Activated CD4-positive, alpha-beta T cell treated with anti-CD3 and anti-CD28 coated beads, Interleukin-2, amount 50 U/mL, for 1 hour (primary cell): ENCODE results near the gene SUSD1.
"Not testable (repeated sequence)": the region's sequence is repeated elsewhere in the genome, so short reads cannot be mapped to it uniquely, and the experiment has no call there.

Source experiments
- DNase-seq: peaks from one replicate; pipeline ENCODE4 v3.0.0-alpha.2; 2020

SUSD1 gene

DNA sequence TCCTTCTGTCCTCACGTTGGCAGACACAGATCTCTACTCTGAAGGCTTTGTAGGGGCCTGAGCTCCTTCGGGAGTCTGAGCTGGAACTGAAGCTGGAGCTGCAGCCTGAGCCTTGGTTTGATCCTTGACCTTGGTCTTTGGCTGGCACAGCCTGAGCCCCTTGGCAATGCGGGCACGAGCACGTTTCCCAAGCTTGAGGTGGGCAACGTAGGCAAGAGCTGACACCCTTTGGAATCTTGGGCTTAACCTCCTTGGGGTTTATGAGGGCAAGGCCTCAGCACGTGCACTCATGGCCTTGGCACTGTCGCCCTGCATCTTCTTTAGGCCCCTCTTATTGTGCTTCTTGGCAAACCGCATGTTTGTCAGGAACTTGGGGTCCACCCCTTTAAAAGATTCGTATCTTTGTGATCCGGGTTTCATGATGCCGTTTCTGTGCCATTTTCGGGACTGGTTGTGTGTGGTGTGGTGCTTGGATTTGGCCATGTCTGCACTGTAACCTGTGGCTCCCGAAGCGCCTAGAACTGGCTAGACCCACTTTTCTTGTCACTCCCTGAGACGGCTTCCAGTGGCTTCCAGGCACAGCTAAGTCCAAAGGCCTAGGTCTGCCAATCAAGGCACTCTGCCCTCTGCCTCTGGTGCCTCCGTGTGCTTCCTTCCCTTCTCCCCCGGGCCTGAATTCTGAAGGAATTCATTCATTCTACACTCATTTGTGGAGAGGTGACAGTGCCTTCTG is 1.4 kb downstream of the SUSD1 start:
- no peak for DNase-seq

DNA sequence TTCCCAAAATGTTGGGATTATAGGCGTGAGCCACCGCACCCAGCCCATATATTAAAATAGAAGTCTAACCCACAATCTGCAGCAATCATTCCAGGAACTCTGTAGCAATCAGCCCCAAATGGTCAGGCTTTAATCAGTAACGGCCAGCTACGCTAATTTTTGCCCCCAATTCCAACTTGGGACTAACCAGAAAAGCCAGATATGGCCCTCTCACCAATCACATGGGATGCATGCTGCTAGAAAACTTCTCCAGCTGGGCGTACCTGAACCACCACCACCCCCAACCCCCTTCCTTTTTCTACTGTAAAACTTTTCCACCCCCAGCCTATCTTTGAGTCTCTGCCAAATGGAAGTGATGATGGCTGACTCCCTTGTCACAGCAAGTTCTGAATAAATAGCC is 4.1 kb downstream of the SUSD1 start:
- no peak for DNase-seq

DNA sequence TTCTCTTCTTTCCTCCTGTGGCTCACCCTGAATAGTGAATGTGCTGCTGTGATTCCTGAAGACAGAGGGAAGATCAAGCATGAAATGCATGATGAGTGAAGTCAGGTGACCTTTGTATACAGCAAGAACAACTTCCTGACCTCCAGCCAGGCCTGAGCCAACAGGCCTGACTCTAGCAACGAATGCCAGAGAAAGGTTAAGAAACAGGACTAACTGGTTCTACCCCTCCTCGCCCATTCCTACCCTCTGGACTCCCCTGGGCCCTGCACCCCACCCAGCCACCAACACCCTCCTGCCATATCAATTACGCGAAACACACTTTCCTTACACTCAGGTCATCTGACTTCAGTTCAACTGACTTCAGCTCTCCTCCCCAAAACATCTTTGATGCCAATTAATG is 4.9 kb downstream of the SUSD1 start:
- DNase-seq = no peak

DNA sequence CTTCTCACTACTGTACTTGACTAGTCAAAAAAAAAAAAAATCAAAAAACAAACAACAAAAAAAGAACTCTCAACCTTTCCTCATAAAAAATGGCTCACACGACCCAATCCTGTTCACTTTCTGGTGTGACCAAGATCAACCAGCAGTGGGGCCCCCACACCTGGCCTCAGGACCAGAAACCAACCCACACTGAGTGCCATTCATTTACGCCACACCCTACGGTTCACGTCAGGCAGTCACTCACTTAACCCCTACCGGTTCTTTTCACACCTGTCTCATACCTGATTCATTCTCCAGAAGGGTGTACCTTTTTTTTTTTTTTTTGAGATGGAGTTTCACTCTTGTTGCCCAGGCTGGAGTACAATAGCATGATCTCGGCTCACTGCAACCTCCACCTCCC is 5.7 kb downstream of the SUSD1 start:
- no peak for DNase-seq

DNA sequence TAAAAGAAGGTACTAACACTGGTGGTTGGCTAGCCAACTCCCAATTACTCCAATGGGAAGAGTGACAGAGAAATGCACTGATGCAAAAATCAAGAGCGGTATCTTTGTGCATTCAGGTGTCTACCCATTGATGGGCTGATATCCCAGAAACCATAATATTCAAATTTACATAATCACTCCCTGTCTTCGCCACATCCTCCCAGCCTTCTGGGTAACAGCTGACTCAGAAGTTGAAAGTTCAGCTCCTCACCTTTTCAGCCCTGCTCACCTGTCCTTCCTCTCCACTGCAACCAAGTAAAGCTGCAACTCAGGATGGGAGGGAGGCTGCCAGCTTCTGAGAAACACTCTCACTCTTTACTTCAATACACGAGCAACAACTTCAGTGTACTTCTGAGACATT is 6.9 kb downstream of the SUSD1 start:
- no peak for DNase-seq

DNA sequence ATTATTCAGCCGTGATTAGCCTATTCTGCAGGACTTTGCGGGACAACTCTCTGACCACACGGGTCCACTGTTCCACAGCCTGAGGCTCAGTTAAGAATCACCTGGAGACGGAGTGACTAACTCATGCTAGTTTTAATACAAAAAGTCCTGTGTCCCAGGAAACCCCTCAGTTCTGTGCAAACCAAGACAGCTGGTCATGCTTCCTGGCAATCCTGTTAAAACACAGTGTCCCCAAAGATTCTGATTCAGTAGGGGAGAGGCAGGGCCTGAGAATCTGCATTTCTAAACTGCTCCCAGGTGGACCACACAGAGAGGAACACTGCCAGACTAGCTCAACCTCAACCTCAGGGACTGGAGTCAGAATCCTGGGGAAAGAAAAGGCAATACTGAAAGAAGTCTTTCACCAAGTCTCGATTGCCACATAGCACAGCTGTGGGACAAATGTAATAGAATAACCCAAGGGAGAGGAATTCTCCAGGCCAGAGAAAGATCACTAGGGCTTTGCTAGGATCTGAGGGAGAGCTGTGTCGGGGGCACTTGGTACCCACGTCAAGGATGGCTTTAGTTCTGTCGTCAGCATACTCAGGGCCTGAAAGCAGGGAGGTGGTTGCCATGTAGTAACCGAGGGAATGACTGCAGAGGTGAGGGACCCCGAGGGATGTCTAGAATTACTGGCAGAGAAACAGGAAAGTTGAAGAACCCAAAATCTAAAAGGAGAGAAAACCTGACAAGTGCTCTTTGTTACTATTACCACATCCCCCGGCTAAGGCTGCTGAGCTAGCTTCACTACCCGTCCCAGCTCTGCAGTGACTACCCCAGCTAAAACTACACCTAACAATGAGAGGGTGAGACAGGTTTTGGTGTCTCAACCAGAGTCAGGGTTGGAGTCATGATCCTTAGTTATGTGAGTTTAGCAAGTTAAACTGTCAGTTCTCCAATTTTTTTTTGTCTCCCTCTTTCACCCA is 8.6 kb downstream of the SUSD1 start:
- no peak for DNase-seq

DNA sequence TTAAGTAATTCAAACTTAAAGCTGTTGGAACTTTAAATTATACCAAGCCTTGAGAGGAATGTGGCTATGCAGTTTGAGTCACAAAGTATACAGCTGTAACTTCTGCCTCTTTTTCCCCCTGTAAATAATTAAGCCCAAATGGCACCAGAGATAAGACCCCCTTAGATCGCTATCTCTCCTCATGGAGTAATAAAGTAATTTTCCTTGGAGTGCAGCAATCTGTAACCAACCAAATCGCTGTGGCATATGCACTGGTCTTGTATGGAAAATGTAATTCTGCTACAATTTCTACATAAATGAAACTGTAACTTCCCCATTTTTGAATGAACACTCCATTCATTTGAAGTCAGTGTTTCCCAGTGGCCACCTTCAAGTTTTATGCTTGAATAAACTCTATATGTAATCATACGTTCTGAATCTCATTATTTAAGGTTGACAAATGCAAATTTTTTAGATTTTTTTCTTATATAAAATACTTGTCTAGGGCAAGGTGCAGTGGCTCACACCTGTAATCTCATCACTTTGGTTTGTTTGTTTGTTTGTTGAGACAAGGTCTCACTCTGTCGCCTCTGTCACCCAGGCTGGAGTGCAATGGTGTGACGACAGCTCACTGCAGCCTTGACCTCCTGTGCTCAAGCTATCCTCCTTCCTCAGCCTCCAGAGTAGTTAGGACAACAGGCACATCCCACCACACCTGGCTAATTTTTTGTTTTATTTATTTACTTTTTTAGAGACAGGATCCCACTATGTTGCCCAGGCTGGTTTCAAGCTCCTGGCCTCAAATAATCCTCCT is 12.3 kb downstream of the SUSD1 start:
- DNase-seq = no peak

DNA sequence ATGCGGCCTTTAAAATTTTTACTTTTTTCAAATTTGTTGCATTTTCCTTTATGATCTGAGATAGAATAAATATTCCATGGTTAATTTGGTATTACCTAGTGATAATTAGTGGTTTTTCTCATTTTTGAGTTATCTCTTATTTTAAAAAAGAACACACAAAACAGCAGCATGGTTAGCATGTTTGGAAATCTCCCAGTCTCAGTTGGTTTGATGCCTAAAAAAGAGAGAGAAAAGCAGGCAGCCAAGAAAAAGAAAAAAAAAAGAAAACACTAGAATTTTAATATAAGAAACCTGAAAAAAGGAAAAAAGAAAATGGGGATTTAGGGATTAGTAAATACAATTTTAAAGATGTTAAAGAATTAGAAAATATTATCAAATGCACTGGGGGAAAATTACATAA is 15.3 kb downstream of the SUSD1 start:
- no peak for DNase-seq

DNA sequence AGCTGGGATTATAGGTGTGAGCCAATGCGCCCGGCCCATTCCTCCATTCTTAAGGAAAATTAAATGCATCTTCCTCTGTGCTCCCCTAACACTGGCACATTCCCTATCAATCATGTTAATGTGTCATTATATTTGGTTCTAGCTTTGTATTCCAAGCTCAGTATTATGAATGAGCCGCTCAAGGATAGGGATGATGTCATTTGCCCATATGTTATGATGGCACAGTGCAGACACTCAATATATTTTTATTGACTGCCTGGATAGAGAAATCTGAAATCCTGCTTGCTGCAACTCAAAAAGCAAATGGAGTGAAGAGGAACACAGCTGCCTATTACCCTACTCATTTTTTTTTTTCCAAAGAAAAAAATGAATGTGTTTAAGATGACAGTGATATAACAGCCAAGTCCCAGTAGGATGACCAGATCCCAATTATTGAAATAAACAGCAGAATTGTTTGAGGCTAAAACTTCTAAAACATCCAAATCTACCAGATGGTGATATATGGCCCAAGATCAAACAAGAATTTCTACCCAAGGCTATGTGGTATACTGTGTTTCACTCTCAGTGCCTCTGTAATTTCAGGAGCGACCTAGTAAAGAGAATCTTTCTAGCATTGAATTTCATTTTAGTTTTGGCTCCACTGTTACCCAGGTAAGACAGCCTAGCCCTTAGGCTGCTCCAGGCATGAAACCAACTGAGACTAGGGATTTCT is 16.3 kb downstream of the SUSD1 start:
- DNase-seq = no peak

DNA sequence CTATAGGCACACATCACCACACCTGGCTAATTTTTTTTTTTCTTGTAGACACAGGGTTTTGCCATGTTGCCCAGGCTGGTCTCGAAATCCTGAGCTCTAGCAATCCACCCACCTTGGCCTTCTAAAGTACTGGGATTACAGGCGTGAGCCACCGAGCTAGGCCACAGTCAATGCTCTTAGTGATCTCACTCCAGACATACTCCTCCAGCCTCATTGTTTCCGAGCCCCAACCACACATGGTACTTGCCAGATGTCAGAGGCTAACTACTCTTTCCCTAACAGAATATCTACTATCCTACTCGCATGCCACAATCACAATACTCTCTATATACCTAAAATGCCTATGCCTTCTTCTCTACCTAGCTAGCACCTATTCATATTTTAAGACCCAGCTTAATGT is 17.1 kb downstream of the SUSD1 start:
- no peak for DNase-seq

DNA sequence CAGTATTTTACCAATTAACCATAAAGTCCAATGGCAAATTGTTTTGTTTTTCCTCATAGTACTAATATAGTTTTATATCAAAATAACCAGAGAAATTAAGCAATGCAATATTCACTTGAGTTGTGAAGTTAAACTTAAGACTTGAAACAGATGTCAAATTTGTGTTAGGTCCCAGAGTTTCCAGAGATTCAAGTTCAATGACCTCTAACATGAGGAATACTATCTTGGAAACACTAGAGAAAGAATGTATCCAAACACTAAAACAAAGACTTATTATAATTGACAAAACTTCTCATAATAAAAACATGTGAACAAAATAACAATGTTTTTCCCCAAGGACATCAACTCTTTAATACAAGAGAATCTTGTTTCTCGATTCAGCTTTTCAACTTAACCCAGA is 18.0 kb downstream of the SUSD1 start:
- no peak for DNase-seq

DNA sequence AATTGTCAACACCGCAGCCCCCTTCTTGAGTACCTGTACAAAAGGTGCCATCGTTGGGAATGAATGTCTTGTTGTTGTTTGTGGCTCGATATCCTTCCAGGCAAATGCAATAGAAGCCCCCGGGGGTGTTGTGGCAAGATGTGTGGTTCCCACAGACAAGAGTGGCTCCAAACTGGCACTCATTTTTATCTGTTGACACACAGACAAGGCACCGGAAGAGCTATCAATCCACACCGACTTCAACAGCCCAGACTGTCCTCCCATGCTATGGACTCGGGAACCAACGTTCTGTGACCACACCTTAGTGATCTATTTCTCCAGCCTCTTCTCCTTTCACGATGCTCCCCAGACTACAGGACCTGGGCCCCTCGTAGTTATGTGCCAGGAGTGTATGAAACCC is 25.9 kb downstream of the SUSD1 start:
- no peak for DNase-seq

DNA sequence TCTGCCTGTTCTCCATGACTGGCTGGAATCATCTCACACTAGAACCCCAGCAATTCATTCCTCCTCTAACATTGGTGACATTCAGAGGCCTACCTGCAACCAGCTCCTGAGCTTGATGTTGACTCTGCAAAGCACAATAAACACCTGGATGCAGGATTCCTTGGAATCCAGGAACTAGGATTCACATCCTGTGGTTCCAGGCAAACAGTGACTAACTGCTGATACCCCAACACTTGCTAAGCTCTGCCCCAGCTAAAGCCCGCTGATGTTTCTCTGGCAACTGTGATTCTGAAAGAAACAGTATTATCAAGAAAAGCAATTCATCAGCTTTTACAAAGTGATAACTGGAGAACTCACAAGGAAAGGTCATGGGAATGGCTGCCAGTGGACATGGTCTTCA is 29.2 kb downstream of the SUSD1 start:
- DNase-seq = no peak

DNA sequence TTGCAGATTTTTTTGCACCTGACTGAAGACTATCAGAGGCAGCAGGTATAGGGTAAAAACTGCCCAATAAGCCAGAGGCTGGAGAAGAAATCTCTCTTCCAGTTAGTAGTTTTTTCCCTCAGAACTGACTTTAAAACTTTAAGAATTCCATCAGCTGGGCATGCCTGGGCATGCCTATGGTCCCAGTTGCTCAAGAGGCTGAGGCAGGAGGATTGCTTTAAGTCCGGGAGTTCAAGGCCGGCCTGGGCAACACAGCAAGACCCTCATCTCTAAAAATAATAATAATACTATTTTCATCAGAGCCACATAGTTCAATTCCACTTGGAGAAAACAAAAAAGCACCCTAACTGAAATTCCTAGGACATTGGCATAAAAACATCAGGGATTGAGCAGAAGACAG is 30.3 kb downstream of the SUSD1 start:
- no peak for DNase-seq

DNA sequence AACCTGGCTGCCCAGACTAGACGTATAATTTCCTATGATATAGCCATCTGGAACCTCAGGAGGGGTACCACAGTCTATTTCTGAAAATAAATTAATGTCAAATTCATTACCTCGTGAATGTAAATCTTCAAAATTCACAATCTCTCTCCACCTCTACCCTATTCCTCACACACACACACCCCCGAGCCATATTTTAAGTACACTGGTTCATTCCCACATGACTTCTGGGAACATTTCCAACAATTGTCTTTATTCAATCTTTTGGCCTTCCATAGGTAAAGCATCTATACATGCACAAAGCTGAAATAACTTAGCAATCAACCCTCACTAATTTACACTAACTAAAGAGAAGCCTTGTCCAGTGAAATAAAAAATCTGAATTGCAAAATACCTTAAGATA is 32.7 kb downstream of the SUSD1 start:
- DNase-seq = no peak

DNA sequence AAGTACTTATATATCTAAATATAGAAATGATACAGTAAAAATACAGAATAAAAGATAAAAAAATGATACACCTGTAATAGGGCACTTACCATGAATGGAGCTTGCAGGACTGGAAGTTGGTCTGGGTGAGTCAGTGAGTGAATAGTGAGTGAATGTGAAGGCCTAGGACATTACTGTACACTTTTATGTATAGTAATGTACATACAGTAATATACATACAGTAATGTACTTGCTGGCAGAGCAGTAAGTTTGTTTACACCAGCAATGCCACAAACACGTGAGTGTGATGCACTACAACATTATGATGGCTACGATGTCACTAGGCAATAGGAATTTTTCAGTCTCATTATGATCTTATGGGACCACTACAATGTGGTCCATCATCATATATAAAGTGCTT is 34.2 kb downstream of the SUSD1 start:
- DNase-seq = no peak

DNA sequence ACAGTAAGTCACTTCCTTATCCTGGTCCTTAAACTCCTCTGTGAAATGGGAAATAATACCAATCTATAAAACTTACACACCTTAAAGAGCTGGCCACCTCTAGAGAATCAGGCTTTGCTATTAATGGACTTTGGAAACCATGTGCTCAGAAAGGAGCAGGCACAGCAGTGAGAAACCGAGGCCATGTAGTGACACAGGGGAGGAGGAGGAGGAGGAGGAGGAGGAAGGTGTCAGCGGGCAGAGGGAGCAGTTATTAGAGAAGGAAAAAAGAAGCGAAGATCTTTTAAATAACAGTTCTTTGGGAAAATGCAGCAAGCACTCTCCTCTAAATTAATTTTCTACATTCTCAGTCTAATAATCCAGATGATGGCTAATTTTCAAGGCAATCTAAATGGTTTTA is 38.0 kb downstream of the SUSD1 start:
- DNase-seq = no peak

DNA sequence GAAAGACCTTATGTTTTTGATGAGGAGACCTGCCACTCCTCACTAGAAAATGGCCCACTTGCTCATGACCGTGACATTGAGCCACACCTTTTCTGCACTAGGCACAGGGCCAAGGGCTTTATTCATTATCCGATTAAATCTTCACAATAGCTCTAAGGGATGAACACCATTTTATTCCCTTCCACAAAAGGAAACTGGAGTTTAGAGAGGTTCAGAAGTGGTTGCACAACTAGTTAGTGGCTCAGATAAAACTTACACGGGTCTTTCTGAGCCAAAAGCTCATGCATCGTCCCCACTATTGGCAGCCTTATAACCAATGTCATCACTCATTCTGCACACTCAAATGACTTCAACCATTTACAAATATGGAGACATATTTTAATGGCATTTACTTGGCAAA is 39.4 kb downstream of the SUSD1 start:
- no peak for DNase-seq

DNA sequence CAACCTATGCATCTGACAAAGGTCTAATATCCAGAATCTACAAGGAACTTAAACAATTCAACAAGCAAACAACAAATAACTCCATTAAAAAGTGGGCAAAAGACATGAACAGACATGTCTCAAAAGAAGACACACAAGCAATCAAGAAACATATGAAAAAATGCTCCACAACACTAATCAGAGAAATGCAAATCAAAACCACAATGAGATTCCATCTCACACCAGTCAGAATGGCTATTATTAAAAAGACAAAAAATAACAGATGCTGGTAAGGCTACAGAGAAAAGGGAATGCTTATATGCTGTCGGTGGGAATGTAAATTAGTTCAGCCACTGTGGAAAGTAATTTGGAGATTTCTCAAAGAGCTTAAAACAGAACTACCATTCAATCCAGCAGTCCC is 41.3 kb downstream of the SUSD1 start:
- not testable (repeated sequence) for DNase-seq

DNA sequence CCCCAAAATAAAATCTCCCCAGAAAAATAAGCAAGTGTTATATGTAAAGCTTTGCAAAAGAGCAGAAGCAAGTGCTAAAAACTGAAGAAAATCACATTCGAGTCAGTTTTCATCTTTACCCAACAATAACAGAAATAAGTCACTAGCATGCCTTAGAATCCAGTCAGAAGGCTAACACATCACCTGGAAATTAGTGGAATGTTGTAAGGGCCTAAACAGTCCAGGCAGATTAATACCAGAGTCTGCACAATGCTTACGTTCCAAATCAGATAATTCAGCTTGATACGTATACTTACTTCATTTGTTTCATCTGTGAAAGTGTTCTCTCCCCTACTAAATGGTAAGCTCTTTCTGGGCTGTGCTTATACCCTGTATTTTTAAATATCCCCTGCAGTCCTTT is 42.7 kb downstream of the SUSD1 start:
- DNase-seq = no peak

DNA sequence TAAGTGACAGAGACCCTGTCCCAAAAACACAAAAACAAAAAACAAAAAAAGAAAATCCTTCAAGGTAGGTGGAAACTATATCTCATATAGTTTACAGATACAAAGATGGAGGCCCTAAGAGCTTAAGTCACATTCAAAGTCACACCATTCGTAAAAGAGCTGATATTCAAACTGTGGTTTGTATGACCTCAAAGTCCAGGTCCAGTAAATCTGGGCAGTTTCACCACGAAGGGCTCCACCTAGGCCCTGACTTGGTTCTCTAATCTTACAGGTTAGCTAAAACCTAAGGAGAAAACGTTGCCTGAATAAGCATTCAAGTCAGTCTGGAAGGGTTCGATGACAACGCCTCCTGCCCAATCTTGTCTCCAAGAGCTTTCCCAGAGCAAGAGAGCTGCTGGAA is 44.1 kb downstream of the SUSD1 start:
- DNase-seq = no peak

DNA sequence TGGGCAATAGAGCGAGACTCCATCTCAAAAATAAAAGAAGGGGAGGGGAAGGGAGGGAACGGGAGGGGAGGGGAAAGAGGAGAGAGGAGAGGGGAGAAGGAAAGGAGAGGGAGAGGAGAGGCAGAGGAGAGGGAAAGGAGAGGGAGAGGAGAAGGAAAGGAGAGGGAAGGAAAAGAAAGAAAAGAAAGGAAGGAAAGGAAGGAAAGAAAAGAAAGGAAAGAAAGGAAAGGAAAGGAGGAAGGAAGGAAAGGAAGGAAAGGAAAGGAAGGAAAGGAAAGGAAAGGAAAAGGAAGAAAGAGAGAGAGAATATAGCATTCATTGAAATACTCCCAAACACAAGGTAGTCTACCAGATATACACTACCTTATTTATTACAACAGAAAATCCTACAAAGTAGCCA is 44.8 kb downstream of the SUSD1 start:
- no peak for DNase-seq

DNA sequence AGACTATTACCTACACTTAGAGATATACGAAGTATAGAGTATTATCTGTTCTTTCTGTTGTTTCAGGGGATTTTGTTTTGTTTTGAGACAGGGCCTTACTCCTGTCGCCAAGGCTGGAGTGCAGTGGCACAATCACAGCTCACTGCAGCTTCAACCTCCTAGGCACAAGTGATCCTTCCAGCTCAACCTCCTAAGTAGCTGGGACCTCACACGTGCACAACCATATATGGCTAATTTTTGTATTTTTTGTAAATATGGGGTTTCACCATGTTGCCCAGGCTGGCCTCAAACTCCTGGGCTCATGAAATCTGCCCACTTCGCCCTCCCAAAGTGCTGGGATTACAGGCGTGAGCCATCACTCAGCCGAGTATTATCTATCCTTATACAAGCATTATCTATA is 45.9 kb downstream of the SUSD1 start:
- DNase-seq = no peak
